ENCODE measurements around the gene PIK3R2.

PIK3R2 gene

GRCh38 chr19:18152442-18152816 is 534 bp upstream of the PIK3R2 start:
- H3K4me3 ChIP-seq (ENCODE audit: low read length): peak overlapping the region; percentile 54
- TF ChIP-seq CTCF (conservative IDR thresholded peaks at IDR 0.05; ENCODE audit: low read depth, low read length): peak; percentile 77
- peak; percentile 92 for DNase-seq (ENCODE audit: low read depth)

- no peak for DNase-seq (ENCODE audit: low read depth)
- TF ChIP-seq CTCF (conservative IDR thresholded peaks at IDR 0.05; ENCODE audit: low read depth, low read length): no peak
- H3K4me3 ChIP-seq (ENCODE audit: low read length): peak overlapping the region; percentile 85
Observed at GRCh38 chr19:18153556-18154134, 682 bp downstream of the PIK3R2 start.

- DNase-seq (ENCODE audit: low read depth): no peak
- TF ChIP-seq CTCF (conservative IDR thresholded peaks at IDR 0.05; ENCODE audit: low read depth, low read length): no peak
- no peak overlapping the region for H3K4me3 ChIP-seq (ENCODE audit: low read length)
Observed at GRCh38 chr19:18155095-18156087, 2.4 kb downstream of the PIK3R2 start.

GRCh38 chr19:18156268-18156667 is 3.3 kb downstream of the PIK3R2 start:
- no peak overlapping the region for H3K4me3 ChIP-seq (ENCODE audit: low read length)
- TF ChIP-seq CTCF (conservative IDR thresholded peaks at IDR 0.05; ENCODE audit: low read depth, low read length): no peak
- DNase-seq (ENCODE audit: low read depth): no peak

- no peak for TF ChIP-seq CTCF (conservative IDR thresholded peaks at IDR 0.05; ENCODE audit: low read depth, low read length)
- peak; percentile 86 for DNase-seq (ENCODE audit: low read depth)
- no peak overlapping the region for H3K4me3 ChIP-seq (ENCODE audit: low read length)
Observed at GRCh38 chr19:18156841-18157464, 4.0 kb downstream of the PIK3R2 start.

GRCh38 chr19:18157465-18158063 is 4.6 kb downstream of the PIK3R2 start:
- peak; percentile 38 for DNase-seq (ENCODE audit: low read depth)

More at GRCh38 chr19:18157465-18158063, 4.6 kb downstream of the PIK3R2 start:
- TF ChIP-seq CTCF (conservative IDR thresholded peaks at IDR 0.05; ENCODE audit: low read depth, low read length): peak; percentile 12
- H3K4me3 ChIP-seq (ENCODE audit: low read length): no peak overlapping the region
